Nephron progenitor cell (in vitro differentiated cells): ENCODE measurements around the gene SLC6A12.

Experiments used
- DNase-seq: peaks from one replicate; pipeline ENCODE4 v3.0.0; 2021
- H3K27ac Mint-ChIP-seq: 2 replicates; pipeline ENCODE4 v1.8.0; 2021; ENCODE audit warnings: mild to moderate bottlenecking, moderate library complexity, mixed read lengths
- H3K27me3 Mint-ChIP-seq: 2 replicates; pipeline ENCODE4 v1.8.0; 2021; ENCODE audit warnings: mild to moderate bottlenecking, low read depth, mixed read lengths; ENCODE audit not compliant: poor library complexity
- H3K36me3 Mint-ChIP-seq: 2 replicates; pipeline ENCODE4 v1.8.0; 2021; ENCODE audit warnings: low read depth, mixed read lengths
- H3K4me1 Mint-ChIP-seq: 2 replicates; pipeline ENCODE4 v1.8.0; 2021; ENCODE audit warnings: mixed read lengths
- H3K4me3 Mint-ChIP-seq: 2 replicates; pipeline ENCODE4 v1.8.0; 2021; ENCODE audit warnings: mild to moderate bottlenecking, moderate library complexity, mixed read lengths
- H3K9me3 Mint-ChIP-seq: 2 replicates; pipeline ENCODE4 v1.8.0; 2021; ENCODE audit warnings: mild to moderate bottlenecking, moderate library complexity, mixed read lengths
- CTCF ChIP-seq: fragments of 200-600 bp; sonication (generic); IDR thresholded peaks from 2 replicates; pipeline ENCODE4 v1.5.0; 2021; ENCODE audit warnings: antibody characterized with exemption

The SLC6A12 gene

GRCh38 chr12:164207-164606 is 49.8 kb downstream of the SLC6A12 start:
- peak; percentile 34 for DNase-seq
- Mint-ChIP-seq H3K4me1 (peaks cover 60% of the 10 kb centered on the region), H3K27me3 (peaks cover 18% of the 10 kb centered on the region), H3K27ac (peak overlapping the region; percentile 62), H3K9me3 (no peaks in the 10 kb centered on the region), H3K4me3 (peak overlapping the region; percentile 20), H3K36me3 (no peaks in the 10 kb centered on the region)
- TF ChIP-seq CTCF = no peak

- H3K27me3 Mint-ChIP-seq = peaks cover 18% of the 10 kb centered on the region
- TF ChIP-seq CTCF = no peak
- no peak for DNase-seq
- no peak overlapping the region for H3K27ac Mint-ChIP-seq
- H3K36me3 Mint-ChIP-seq = peaks cover 4% of the 10 kb centered on the region
- peaks cover 52% of the 10 kb centered on the region for H3K4me1 Mint-ChIP-seq
- no peak overlapping the region for H3K4me3 Mint-ChIP-seq
- H3K9me3 Mint-ChIP-seq = no peaks in the 10 kb centered on the region
Measured at GRCh38 chr12:163406-163986, 50.5 kb downstream of the SLC6A12 start.

- TF ChIP-seq CTCF = no peak
- Mint-ChIP-seq H3K27me3 (peaks cover 18% of the 10 kb centered on the region), H3K4me1 (peaks cover 44% of the 10 kb centered on the region), H3K27ac (peak overlapping the region; percentile 15), H3K9me3 (no peaks in the 10 kb centered on the region), H3K36me3 (peaks cover 4% of the 10 kb centered on the region), H3K4me3 (no peak overlapping the region)
- DNase-seq = peak; percentile 35
Measured at GRCh38 chr12:162467-163307, 51.3 kb downstream of the SLC6A12 start.

GRCh38 chr12:161823-162222 is 52.1 kb downstream of the SLC6A12 start:
- TF ChIP-seq CTCF = no peak
- H3K27ac Mint-ChIP-seq = peak overlapping the region; percentile 52
- no peak for DNase-seq
- H3K36me3 Mint-ChIP-seq = peaks cover 4% of the 10 kb centered on the region
- peaks cover 36% of the 10 kb centered on the region for H3K4me1 Mint-ChIP-seq
- no peak overlapping the region for H3K4me3 Mint-ChIP-seq
- no peaks in the 10 kb centered on the region for H3K9me3 Mint-ChIP-seq
- H3K27me3 Mint-ChIP-seq = peaks cover 21% of the 10 kb centered on the region

- Mint-ChIP-seq H3K4me3 (no peak overlapping the region), H3K27ac (peak overlapping the region; percentile 10), H3K27me3 (peaks cover 21% of the 10 kb centered on the region), H3K36me3 (peaks cover 4% of the 10 kb centered on the region), H3K4me1 (peaks cover 26% of the 10 kb centered on the region), H3K9me3 (no peaks in the 10 kb centered on the region)
- TF ChIP-seq CTCF = no peak
- no peak for DNase-seq
Measured at GRCh38 chr12:160858-161257, 53.1 kb downstream of the SLC6A12 start.
